Measurements from ENCODE around the gene NR4A1. TPM values are rescaled to one million over a fixed set of nuclear protein-coding genes. Genes with fewer than 3 reads are reported as not detected.
A peak's percentile ranks its signal among the peaks of the same experiment; 100 is the strongest.

Gene NR4A1
- total and polyA plus RNA-seq, 10 donors: 11.8 to 113 (median 50.3) TPM

GRCh38 chr12:52038447-52038846, 12.8 kb upstream of the NR4A1 start:
- Histone ChIP-seq H3K36me3 (no peaks in the 10 kb centered on the region), H3K9me3 (no peaks in the 10 kb centered on the region), H3K4me1 (peaks cover 24 to 89% (median 66%) of the 10 kb centered on the region in 6 donors), H3K4me3 (peak overlapping the region in 2 of 8 donors; percentile 49 to 71), H3K27me3 (replicated peaks in 1 of 7) (peaks cover 0 to 18% (median 0%) of the 10 kb centered on the region in 7 donors), H3K27ac (peak overlapping the region in 4 of 8 donors; percentile 62 to 89 (median 80))
- no peak for DNase-seq
- WGBS, 5 donors: 76 to 87% (median 84%) methylated on average over 6 of the region's 6 CpGs
- intact Hi-C loops (cut with DNase I; ENCODE audit: low total_unique reads): no loop called here
- TF ChIP-seq POLR2A (IDR thresholded peaks at IDR 0.05) (no peak), CTCF (IDR thresholded peaks at IDR 0.05 in 8 of 11, conservative IDR thresholded peaks at IDR 0.05 in 3 of 11) (no peak), POLR2AphosphoS5 (IDR thresholded peaks at IDR 0.05) (no peak)

GRCh38 chr12:52041035-52041434, 10.2 kb upstream of the NR4A1 start:
- Histone ChIP-seq H3K27me3 (replicated peaks in 1 of 7) (peaks cover 0 to 15% (median 0%) of the 10 kb centered on the region in 7 donors), H3K4me1 (peaks cover 25 to 89% (median 70%) of the 10 kb centered on the region in 6 donors), H3K36me3 (no peaks in the 10 kb centered on the region), H3K9me3 (no peaks in the 10 kb centered on the region), H3K4me3 (no peak overlapping the region), H3K27ac (peak overlapping the region in 3 of 8 donors; percentile 84 to 87 (median 85))
- intact Hi-C loops (cut with DNase I; ENCODE audit: low total_unique reads): no loop called here
- no peak for DNase-seq
- 83 to 93% (median 92%) methylated on average over 3 of the region's 3 CpGs for WGBS, 5 donors
- TF ChIP-seq CTCF (IDR thresholded peaks at IDR 0.05 in 8 of 11, conservative IDR thresholded peaks at IDR 0.05 in 3 of 11): no peak
- no peak for TF ChIP-seq POLR2AphosphoS5 (IDR thresholded peaks at IDR 0.05)
- no peak for TF ChIP-seq POLR2A (IDR thresholded peaks at IDR 0.05)

GRCh38 chr12:52041695-52042123, 9.5 kb upstream of the NR4A1 start:
- peak overlapping the region in 1 of 8 donors; percentile 23 for H3K4me3 ChIP-seq
- intact Hi-C loops (cut with DNase I; ENCODE audit: low total_unique reads): no loop called here
- peaks cover 0 to 10% (median 0%) of the 10 kb centered on the region in 7 donors for H3K27me3 ChIP-seq (replicated peaks in 1 of 7)
- H3K36me3 ChIP-seq: no peaks in the 10 kb centered on the region
- DNase-seq: peak; percentile 88
- peaks cover 24 to 89% (median 69%) of the 10 kb centered on the region in 6 donors for H3K4me1 ChIP-seq
- H3K9me3 ChIP-seq: no peaks in the 10 kb centered on the region
- peak overlapping the region in 5 of 8 donors; percentile 25 to 94 (median 85) for H3K27ac ChIP-seq
- TF ChIP-seq POLR2A (IDR thresholded peaks at IDR 0.05) (no peak), POLR2AphosphoS5 (IDR thresholded peaks at IDR 0.05) (peak in 2 of 3 donors; percentile 18 to 24), CTCF (IDR thresholded peaks at IDR 0.05 in 8 of 11, conservative IDR thresholded peaks at IDR 0.05 in 3 of 11) (peak in 8 of 11 experiments; percentile 6 to 48 (median 19))
- WGBS, 5 donors: 33 to 54% (median 38%) methylated on average over 4 to 6 of the region's 6 CpGs

GRCh38 chr12:52042706-52043385, 8.4 kb upstream of the NR4A1 start:
- WGBS, 5 donors: 63 to 83% (median 72%) methylated on average over 7 to 8 of the region's 8 CpGs
- no peak for TF ChIP-seq CTCF (IDR thresholded peaks at IDR 0.05 in 8 of 11, conservative IDR thresholded peaks at IDR 0.05 in 3 of 11)
- no peak for TF ChIP-seq POLR2AphosphoS5 (IDR thresholded peaks at IDR 0.05)
- TF ChIP-seq POLR2A (IDR thresholded peaks at IDR 0.05): no peak
- peaks cover 0 to 1% (median 0%) of the 10 kb centered on the region in 7 donors for H3K27me3 ChIP-seq (replicated peaks in 1 of 7)
- intact Hi-C loops (cut with DNase I; ENCODE audit: low total_unique reads): no loop called here
- no peak overlapping the region for H3K4me3 ChIP-seq
- H3K36me3 ChIP-seq: no peaks in the 10 kb centered on the region
- no peak for DNase-seq
- H3K27ac ChIP-seq: peak overlapping the region in 7 of 8 donors; percentile 69 to 94 (median 84)
- peaks cover 19 to 90% (median 66%) of the 10 kb centered on the region in 6 donors for H3K4me1 ChIP-seq
- no peaks in the 10 kb centered on the region for H3K9me3 ChIP-seq
